ENCODE results near the gene GNB1L.

DNA sequence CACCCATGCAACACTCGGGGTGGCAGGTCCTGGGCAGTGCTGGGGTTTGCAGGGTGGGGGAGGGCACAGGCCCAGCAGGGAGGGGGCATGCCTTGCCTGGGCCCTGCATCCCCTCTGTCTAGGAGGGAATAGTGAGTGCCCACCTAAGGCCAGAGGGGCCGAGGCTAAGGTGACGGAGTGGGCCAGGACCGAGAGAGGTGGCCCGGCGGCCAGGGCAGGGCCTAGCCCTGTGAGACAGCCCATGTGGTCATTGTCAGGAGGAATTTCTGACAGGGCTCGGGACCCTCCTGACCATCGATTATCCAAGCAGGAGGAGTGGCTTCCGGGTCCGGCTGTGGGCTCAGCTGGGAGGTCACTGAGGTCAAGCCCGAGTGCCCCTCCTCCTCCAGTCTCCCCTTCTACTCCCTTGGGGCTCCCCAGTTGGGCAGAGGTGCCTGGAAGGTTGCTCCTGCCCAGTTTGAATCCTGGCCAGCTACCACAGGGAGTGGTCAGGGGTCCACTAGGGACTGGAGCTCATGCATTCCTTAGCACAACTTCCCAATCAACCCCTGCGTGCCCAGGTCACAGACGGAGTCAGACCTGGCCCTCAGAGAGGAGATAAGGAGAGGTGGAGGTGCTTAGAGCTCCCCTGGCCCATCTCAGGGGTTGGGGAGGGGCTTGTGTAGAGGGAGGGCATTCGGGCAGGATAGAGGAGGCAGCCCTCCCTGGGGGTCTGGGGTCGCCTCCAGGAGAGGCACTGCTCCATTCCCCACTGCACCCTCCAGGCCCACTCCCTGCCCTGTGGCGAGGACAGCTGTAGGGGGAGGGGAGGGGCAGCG lies 116.6 kb downstream of the GNB1L start:
- TF ChIP-seq, protein P1, sequence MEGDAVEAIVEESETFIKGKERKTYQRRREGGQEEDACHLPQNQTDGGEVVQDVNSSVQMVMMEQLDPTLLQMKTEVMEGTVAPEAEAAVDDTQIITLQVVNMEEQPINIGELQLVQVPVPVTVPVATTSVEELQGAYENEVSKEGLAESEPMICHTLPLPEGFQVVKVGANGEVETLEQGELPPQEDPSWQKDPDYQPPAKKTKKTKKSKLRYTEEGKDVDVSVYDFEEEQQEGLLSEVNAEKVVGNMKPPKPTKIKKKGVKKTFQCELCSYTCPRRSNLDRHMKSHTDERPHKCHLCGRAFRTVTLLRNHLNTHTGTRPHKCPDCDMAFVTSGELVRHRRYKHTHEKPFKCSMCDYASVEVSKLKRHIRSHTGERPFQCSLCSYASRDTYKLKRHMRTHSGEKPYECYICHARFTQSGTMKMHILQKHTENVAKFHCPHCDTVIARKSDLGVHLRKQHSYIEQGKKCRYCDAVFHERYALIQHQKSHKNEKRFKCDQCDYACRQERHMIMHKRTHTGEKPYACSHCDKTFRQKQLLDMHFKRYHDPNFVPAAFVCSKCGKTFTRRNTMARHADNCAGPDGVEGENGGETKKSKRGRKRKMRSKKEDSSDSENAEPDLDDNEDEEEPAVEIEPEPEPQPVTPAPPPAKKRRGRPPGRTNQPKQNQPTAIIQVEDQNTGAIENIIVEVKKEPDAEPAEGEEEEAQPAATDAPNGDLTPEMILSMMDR (IDR thresholded peaks at IDR 0.05): no peak
- no peak for TF ChIP-seq EZH2 (IDR thresholded peaks at IDR 0.05)

Data from neural progenitor cell (in vitro differentiated cells).